ENCODE data around the gene CADM3.

DNA sequence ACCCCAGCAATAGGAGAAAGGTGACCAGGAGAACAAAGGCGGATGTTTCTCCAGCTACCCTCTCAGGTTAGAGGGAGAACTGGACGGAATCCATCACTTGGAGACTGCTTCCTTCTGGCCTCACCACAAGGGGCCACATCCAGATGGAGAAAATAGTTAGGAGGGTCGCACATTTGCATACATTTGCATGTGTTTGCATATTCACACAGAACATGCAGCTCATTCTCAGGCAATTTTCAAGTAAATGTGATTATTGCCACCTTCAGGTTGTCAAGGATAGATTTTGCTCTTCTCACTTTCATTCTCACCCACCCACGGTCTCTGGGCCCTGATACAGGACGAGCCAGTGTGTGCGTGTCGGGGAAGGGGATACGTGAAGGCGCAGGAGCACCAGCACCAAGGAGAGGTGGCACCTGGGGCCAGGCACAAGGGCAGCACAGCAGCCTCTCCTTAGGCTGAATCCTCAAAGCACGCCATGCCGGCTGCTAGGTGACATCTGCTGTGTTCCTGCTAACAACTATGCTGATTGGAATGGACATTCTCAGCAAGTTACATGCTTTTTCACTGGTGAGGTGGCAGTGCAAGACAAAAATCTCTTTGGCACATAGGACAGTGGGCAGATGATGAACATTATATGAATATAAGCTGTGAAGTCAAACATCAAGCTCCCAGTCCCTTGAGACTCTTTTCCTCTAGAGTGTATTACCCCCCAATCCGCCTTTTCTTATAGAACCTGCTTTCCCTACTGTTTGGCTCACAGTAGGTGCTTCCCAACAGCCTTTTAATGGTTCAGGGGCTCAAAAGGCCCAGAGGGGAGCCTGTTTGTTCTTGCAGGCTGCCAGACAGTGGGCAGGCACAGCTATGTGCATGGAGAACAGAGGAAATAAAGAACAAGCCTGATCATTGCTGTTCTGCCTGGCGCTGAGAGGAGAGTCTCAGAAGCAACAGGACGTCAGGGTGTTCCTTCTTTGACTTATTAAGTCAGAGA is 47.5 kb downstream of the CADM3 start:
- TF ChIP-seq, protein P1, sequence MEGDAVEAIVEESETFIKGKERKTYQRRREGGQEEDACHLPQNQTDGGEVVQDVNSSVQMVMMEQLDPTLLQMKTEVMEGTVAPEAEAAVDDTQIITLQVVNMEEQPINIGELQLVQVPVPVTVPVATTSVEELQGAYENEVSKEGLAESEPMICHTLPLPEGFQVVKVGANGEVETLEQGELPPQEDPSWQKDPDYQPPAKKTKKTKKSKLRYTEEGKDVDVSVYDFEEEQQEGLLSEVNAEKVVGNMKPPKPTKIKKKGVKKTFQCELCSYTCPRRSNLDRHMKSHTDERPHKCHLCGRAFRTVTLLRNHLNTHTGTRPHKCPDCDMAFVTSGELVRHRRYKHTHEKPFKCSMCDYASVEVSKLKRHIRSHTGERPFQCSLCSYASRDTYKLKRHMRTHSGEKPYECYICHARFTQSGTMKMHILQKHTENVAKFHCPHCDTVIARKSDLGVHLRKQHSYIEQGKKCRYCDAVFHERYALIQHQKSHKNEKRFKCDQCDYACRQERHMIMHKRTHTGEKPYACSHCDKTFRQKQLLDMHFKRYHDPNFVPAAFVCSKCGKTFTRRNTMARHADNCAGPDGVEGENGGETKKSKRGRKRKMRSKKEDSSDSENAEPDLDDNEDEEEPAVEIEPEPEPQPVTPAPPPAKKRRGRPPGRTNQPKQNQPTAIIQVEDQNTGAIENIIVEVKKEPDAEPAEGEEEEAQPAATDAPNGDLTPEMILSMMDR (conservative IDR thresholded peaks at IDR 0.05; ENCODE audit: low read length): no peak
- no peak for TF ChIP-seq EZH2phosphoT487 (IDR thresholded peaks at IDR 0.05; ENCODE audit: borderline replicate concordance, low read depth, low read length)

Data from OCI-LY7 (cell line).